NCI-H345 treated with DMSO at 0.1 percent for 48 hours (cell line): ENCODE results near the gene KDM4C.
"Not testable (repeated sequence)": the region's sequence is repeated elsewhere in the genome, so short reads cannot be mapped to it uniquely, and the experiment has no call there.

Source experiments
- DNase-seq: peaks from one replicate; lab custom pipeline; 2025; ENCODE audit not compliant: unreplicated experiment; lab: John Stamatoyannopoulos, UW

KDM4C gene

DNA sequence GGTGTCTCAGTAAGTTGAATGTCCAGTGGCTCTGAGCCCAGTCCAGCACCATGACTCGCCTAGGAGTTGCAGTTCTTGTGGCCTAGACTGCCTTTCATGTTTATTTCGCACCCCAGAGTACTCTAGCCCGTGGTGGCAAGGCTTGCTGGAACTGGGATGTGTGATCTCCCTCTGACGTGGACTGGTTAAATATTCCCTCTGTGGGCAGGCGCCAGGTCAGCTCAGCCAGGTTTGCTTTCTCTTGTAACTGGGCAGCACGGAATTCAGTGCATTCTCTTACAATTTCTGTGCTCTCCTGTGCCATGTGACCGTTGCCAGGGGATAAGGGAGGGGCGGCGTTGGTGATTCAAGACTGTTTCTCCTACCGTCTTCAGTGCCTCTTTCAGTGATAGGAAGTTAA is 270.8 kb downstream of the KDM4C start:
- no peak for DNase-seq

DNA sequence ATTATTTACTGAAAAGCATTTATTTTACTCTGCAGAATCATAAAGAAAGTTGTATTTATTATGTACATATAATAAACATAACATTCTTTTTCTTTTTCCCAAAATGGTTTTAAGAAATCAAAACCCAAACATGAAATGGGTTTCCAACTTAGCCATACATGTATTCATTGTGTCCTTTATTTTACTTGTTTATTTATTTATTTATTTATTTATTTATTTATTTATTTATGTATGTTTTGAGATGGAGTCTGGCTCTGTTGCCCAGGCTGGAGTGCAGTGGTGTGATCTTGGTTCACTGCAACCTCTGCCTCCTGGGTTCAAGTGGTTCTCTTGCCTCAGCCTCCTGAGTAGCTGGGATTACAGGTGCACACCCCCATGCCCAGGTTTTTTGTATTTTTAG is 273.2 kb downstream of the KDM4C start:
- DNase-seq: not testable (repeated sequence)

- no peak for DNase-seq
Observed at GRCh38 chr9:7033076-7034045, 275.6 kb downstream of the KDM4C start.

GRCh38 chr9:7037176-7037575 is 279.4 kb downstream of the KDM4C start:
- DNase-seq: no peak

GRCh38 chr9:7042124-7042523 is 284.4 kb downstream of the KDM4C start:
- no peak for DNase-seq

- DNase-seq: no peak
Observed at GRCh38 chr9:7045361-7045760, 287.6 kb downstream of the KDM4C start.

- DNase-seq: no peak
Observed at GRCh38 chr9:7051711-7052110, 293.9 kb downstream of the KDM4C start.

DNA sequence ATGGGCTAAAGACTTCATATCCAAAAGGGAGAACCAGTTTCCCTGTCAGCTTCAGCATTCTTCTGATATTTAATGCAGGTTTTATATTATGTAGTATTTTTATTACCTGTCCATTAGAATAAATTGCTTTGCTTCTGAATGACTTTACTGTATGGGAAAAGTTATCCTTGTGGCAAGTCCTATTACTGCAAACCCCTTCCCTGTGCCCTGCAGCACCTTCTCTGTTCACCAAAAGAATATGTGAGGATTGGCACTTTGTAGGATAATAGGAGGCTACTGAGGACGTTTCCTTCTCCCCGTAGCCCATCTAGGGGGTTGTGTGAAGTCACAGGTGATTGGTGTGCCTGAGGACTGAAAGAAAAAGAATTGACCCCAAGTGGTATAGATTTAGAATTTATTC is 296.1 kb downstream of the KDM4C start:
- DNase-seq: no peak

DNA sequence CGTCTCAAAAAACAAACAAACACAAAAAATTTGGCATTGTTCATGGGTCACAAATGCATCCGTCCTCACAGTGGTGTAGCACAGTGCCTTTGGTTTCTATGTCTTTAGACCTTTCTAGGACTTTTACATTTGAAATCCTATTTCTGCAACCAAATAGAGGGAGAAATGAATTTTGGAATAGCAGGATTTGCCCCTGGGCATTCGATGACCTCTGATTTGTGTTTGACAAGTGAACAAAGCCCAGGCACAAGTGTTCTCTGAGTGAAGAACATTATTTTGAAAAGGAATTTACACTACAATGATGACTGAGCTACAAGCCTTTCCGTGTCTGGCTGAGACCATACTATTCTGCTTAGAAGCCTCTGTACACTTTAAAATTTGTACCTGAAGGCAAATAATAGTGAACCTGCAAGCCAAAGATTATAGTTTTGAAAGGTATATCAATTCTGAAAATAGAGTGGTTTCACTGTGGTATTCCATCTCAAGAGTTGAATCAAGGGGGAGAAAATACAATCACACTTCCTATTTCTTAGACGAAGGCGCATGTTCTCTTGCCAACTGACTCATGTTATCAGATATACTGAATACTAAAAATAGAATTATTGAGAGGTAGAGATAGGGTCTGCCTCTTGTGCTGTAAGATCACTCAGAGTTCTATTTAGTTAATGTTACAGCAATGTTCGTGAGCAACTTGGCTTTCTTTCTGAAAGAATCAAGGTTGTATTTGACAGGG is 297.6 kb downstream of the KDM4C start:
- no peak for DNase-seq

DNA sequence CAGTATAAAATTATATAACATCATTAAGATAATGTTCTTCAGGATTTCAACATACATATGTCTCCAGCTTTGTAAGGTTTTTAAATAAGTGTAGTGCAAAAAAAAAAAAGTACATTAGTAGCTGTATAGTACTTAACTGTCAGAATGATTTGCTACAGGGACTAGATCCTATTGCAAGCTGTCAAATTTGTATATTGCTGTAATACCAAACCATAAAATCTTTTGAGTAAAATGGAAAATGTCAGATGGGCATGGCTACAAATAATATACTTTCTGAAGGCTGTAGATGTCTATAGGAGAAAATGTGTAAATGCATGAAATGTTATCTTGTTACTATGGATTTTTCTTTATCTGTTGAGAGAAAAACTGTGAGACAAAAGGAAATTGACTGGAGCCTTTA is 298.5 kb downstream of the KDM4C start:
- DNase-seq: no peak

DNA sequence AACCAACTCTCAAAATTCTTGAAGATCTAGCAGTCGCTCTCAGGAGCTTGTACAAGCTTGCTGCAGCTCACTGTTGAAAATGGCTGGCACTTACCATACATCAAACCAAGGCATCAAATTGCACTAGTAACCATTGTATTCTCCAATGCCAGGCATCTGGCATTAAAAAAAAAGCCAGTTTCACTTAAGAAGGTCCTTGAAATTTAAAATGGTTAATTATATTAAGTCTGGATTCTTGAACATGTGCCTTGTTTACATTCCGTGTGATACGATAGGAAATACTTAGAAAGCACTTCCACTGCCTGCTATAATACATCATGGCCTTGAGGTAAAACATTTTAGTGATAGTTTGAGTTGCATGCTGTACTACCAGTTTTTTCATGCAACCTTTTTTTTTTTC is 300.7 kb downstream of the KDM4C start:
- no peak for DNase-seq

- DNase-seq: no peak
Observed at GRCh38 chr9:7067169-7067568, 309.4 kb downstream of the KDM4C start.

DNA sequence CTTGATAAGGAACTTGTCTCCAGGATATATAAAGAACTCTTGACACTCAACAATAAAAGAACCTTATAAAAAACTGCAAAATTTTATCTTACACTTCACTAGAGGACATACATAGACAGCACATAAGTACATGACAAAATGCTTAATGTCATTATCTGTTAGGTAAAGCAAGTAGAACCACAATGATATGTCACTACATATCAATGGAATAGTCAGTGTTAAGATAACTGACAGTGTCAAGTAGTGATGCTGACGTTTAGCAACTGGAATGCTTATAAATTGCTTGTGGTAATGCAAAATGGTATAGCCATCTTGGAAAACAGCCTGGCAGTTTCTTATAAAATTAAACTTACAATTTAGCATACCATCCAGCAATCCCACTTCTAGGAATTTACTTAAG is 314.1 kb downstream of the KDM4C start:
- DNase-seq: no peak

DNA sequence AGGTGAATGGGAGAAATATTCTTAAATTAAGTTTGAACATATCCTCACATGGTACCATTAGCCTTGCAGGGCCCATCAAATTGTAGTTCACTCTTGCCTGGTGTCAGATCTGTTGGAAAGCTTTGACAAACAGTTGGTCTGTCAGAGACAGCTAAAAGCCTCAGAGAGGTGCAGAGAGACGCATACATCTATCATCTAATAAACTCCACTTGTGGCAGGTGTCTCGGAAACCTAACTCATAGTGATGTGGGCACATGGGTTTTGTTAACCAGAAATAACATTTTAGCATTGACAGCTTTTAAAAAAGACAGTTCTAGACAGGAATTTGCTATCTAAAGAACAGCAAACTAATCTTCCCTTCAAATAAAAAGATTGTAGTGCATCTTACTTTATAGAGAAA is 315.9 kb downstream of the KDM4C start:
- no peak for DNase-seq

DNA sequence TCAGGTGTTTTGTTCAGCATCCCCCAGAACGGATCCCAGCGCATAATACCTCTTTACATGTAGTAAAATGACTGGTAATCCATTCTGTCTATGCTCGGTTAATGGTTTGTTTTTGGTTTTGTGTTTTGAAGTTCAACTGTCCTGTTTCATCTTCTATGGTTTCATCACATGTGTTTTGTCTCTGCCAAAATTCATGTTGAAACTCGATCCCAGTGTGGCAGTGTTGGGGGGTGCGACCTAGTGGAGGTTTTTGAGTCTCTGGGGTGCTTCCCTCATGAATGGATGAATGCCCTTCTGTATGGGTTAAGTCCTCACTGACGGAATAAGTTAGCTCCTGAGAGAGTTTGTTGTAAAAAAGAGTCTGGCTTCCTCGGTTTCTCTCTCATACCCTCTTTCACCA is 317.4 kb downstream of the KDM4C start:
- no peak for DNase-seq

- DNase-seq: no peak
Observed at GRCh38 chr9:7079051-7079450, 321.3 kb downstream of the KDM4C start.

DNA sequence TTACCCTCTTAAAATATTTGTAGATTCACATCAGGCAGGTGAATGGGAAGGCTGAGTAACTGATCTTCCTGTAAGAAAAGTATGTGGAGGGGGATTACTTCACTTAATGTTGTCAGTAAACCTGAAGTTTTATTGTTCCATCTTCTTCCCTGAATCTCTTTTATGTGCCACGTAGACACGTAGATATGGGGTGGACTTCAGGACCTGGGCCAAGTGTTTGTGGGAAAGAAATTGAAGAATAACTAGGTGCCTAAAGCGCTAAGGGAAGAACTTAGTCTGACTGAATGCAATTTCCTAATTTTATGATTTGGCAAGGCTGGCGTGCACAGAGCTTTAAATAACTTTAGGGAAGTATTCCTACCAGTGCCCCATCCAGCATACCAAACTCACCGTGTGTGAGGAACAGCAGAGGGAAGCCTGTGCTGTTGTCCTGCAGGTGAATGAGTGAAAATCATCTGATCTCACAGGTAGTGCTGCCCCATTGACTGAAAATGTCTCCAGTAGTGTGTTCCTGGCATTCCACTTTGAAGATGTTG is 323.4 kb downstream of the KDM4C start:
- DNase-seq: no peak

DNA sequence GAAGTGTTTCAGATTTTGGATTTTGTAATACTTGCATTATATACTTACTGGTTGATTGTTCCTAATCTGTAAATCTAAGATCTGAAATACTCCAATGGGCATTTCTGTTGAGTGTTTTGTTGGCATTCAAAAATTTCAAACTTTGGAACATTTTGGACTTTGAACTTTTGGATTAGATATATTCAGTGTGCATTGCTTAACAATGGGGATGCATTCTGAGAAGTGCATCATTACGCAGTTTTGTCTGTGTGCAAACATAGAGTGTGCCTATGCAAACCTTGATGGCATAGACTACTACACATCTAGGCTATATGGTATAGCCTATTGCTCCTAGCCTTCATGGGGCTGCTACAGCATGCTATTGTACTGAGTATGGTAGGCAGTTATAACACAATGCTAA is 325.4 kb downstream of the KDM4C start:
- no peak for DNase-seq

GRCh38 chr9:7085357-7085756 is 327.6 kb downstream of the KDM4C start:
- DNase-seq: no peak

GRCh38 chr9:7086389-7086788 is 328.6 kb downstream of the KDM4C start:
- DNase-seq: no peak

GRCh38 chr9:7088611-7089010 is 330.8 kb downstream of the KDM4C start:
- no peak for DNase-seq
